Stimulated activated CD4-positive, alpha-beta T cell treated with anti-CD3 and anti-CD28 coated beads, TNF-alpha, amount 100 ng/mL, for 1 hour (primary cell): ENCODE results near the gene C3orf22.

Experiments
- DNase-seq, 3 donors: peaks; one replicate each; pipeline ENCODE4 v3.0.0-alpha.2; 2020; ENCODE audit warnings: low read depth in 3 of 3, low spot score in 1 of 3

The C3orf22 gene

DNA sequence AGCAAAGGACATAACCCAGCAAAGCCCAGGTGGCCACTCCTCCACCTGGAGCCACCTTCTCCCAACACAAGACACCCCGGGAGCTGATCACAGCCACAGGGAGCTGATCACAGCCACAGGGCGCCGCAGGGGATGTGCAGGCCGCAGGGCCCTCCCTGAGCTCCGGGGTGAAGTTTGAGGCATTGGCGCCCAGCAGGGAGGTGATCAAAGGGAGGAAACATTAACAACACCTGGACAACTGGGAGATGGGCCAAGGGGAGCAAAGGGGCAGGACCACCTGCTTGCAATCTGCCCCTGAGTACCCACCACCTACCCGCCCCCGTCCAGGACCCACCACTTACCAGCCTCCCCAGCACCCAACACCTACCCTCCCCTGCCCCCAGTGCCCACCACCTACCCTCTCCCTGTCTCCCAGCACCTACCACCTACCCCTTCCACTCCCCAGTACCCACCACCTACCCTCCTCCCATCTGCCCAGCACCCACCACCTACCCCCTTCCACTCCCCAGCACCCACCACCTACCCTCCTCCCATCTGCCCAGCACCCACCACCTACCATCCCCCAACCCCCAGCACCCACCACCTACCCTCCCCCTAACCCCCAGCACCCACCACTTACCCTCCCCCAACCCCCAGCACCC, 43.5 kb downstream of the C3orf22 start:
- no peak for DNase-seq

- DNase-seq, result no peak
Observed at GRCh38 chr3:126514161-126514560, 44.6 kb downstream of the C3orf22 start.

DNA sequence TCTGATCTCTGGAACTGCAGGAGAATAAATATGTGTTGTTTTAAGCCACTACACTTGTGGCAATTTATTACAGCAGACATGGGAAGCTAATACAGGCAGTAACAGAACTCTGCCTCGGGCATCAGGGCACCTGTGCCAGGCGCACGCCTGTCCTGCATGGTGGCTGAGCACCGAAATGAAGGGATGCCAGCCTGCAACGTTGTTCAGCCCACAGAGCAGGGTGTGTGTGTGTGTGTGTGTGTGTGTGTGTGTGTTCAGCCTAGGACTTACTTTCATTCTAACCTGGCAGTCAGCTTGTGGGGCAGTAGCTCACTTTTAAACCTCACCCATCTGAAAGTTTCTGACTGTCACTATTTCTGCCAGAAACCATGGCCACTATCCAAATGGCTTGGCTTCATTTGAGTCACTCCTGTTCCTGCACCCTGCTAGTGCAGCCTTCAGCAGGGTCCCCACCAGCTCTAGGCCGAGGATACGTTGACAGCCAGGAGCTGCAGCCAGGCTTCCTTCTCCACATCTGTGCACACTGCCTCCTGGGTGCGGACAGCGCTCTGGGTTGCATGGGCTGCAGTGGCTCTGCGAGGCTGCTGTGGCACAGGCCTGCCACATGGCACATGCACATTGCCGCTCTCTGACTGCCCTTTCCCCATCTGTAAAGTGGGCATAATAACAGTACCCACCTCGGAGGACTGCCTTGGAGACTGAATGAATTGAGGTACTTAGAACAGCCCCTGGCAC, 45.6 kb downstream of the C3orf22 start:
- DNase-seq, result no peak

DNA sequence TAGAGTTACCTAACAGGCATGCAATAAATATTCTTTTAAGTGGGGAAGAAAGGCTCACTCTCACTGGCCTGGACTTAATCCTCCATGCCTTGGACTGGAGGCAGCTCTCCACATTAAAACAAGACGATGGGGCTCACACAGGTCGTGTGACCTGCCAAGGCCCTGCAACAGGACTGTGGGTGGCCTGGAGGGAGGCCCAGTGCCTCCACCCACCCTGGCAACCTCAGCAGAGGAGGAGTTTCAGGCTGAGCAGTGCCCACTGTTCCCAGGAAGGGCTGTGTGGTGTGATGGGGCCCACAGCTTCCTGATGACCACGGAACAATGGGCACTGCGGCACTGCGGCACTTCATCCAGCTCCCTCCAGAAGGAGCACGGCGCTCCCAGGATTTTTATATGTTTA, 46.7 kb downstream of the C3orf22 start:
- no peak for DNase-seq

DNA sequence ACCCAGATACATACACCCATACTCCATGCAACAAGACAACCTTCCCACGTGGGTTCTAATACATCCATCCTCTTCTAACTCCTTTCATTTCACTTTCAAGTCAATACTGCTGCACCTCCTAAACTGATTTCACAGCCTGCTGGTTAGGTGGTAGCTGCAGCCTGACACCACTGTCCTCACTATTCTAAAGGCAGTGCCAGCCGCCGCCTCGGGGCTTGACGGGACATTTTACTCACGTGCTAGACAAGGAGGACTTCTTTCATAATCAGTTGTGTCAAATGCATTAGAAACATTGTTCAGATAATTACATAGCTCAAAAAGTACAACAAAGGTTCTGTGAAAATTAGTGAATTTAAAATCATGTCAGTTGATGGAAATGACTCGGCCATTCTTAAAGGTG, 47.4 kb downstream of the C3orf22 start:
- no peak for DNase-seq

DNA sequence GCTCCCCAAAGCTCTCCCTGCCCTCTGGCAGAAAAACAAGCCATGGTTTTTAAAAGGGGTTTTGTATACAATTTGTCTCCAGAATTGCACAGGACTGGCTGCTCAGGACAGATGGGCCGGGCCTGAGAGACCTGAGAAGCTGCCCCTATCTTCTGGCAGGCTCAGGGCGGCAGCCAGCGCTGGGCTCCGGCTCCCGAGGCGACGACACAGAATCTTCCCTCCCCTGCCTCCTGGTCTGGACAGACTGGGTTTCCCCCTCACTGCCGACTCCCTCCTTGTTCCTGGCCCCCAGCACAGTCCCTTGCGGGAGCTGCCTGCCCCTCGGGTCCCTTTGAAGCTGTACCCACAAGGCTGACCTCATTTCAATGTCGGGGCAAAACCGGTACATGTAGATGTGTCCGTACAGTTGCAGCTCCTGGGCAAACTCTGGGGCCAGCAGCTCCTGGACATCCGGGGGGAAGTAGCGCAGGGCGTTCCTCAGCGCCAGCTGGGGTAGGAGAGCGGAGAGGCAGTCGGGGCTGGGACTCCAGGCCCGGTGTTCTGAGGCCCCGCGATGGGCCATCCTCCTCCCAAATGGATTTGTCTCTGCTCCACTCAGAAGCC, 48.3 kb downstream of the C3orf22 start:
- no peak for DNase-seq

DNA sequence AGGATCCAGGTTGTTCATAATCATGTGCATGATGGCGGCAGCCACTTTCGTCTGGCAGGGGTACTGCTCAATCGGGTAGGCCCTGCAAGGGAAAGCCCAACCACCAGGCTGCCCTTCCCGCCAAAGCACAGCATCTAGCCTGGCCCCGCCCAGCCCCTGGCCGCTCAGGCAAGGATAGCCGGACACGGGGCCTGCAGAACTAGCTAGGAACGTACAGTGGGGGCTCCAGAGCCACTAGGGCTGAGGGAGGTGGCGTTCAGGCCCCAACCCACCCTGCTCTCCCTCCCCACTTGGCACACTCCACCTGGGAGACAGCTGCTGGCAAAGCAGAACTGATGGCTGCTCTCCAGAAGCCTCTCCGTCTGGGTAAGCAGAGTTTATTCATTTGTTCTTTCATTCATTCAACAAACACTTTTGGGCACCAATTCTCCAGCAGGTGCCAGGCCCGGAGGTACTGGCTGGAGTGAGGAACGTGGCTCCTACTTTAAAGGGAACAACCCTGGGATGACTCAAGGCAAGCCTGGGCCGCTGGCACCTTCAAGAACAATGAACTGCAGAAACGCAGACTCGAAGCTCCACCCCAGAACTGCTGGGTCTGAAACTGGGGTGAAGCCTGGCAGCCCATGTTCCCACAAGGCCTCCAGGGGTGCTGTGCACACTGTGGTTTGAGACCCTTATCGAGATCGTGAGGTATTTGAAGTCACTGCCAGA, 49.0 kb downstream of the C3orf22 start:
- no peak for DNase-seq

DNA sequence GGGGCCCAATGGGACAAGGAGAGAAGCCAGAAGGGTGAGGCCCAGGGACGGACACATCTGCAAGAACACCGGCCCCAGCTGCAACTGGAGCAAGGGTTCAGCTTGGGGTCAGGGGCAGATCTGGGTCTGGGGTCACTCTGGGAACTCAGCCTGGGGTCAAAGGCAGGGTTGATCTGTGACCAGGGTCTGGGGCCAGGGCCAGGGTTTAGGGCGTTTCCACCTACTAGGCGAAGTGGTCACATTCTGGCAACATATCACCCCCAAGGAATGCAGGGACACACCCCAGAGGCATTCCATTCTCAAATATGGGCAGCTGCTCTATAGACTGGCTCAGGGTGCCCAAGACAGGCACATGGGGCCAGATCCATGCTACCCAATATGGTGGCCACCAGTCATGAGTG, 50.2 kb downstream of the C3orf22 start:
- no peak for DNase-seq

- DNase-seq, result no peak
Observed at GRCh38 chr3:126507886-126508285, 50.8 kb downstream of the C3orf22 start.

DNA sequence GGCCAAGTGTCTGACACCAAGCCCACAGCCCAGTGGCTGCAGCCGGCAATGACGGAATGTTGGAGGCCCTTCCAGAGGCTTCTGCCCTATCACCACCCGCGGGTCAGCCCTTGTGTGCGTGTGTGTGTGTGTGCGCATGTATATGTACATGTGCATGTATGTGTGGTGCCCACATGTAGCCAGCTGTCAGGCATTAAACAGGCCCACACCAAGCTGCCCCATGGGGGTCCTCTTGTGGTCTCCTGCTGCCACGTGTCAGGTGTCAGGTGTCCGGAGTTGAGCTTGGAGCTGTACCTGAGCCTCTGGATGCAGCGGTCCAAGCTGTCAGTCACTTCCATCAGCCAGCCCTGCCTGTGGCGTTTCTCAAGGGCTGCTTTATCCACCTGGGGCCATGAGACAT, 55.0 kb downstream of the C3orf22 start:
- no peak for DNase-seq

DNA sequence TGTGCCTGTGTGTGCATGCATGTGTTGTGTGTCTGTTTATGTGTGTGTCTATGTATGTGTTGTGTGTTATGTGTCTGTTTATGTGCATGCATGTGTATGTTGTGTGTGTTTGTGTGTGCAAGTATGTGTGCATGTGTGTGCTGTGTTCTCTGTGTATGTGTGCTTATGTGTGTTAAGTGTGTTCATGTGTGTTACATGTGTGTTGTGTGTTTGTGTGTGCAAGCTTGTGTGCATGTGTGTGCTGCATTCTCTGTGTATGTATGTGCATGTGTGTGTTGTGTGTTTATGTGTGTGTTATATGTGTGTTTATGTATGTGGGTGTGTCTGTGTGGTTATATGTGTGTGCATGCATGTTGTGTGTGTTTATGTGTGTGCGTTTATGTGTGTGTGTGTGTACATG, 56.1 kb downstream of the C3orf22 start:
- DNase-seq, result no peak

DNA sequence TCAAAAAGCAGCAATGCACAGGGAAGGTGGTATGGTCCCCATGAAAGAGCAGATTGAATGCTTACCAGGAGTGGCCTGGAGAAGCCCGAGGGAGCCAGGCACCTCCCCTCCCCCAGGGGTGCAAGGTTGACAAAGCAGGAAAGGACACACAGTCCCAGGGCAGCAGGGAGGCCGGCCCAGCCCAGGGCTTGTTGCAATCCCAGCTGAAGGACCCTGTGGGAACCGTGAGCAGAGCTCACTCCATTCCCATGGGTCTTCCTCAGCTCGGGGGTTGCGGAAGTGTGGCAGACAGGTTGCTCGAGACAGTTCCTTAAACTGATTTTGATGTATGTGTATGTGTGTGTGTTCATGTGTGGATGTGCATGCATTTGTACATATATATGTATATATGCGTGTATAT, 57.0 kb downstream of the C3orf22 start:
- DNase-seq, result no peak

DNA sequence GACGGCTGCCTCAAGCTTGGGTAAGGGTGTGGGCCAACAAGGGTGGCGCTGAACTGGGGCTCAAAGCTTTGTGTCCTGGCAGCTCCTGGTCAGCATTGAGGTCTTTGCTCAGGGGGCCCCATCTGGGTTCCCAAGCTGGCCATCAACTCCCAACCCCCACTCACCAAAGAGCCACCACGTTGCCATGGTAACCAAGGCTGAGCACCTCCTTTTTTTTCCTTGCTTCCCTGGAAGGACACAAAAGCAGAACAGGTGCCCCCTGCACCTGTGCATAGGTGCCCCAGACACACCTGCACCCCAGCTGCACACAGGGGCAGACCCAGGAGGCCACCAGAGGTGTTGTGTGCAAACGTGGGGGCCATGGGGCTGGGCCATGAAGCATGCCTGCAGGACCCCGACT, 57.7 kb downstream of the C3orf22 start:
- DNase-seq, result no peak

DNA sequence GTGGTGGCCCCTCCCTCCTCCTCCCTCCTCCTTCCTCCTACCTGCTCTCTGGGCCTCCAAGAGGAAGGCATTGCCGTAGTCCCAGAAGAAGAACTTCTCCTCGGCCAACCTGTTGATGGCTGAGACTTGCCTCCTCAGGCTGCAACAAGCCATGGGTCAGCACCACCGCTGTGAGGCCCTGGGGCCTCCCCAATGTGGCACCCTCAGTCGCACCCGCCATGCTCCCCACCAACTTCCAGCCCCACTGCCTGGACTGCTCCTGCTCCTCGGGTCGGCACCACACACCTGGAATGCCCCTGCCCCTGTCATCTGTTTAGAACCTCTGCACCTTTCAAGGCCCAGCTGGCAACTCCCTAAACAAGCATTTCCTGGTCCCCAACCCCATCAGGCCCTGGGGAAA, 58.7 kb downstream of the C3orf22 start:
- no peak for DNase-seq
